ENCODE measurements around the gene CC2D2A. TPM values are rescaled to one million over a fixed set of nuclear protein-coding genes. Genes with fewer than 3 reads are reported as not detected.

The CC2D2A gene
- total and polyA plus RNA-seq, 8 donors, result 5.7 to 32.7 (median 14.5) TPM

DNA sequence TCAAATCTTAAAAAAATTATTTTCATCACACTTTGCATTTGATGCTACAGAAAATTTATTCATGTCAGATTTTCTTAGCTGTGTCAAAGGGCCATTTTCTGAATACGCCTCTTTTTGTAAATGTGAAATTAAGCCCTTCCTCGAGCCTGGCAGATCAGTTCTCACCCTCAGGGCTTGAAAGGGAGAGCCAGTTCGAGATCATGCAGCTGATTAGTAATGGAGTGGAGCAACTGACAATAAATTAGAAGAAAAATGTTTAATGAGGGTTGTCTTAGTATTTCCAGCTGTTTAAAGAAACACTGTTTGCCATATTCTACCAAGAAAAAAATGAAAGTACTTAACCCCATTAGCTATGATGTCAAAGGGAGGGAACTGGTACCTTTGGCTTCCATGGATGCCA, 28.7 kb downstream of the CC2D2A start:
- intact Hi-C loops (cut with DNase I; ENCODE audit: low total_unique reads), result no loop called here
- 70 to 82% (median 79%) methylated on average over 3 of the region's 3 CpGs for WGBS, 5 donors

GRCh38 chr4:15500701-15501100, 31.0 kb downstream of the CC2D2A start:
- H3K9me3 ChIP-seq, result peaks cover 0 to 5% (median 5%) of the 10 kb centered on the region in 4 donors
- intact Hi-C loops (cut with DNase I; ENCODE audit: low total_unique reads), result no loop called here
- WGBS, 5 donors, result 81 to 93% (median 88%) methylated on average over 7 of the region's 7 CpGs

More for the DNA sequence above, 28.7 kb downstream of the CC2D2A start:
- no peak for DNase-seq
- H3K9me3 ChIP-seq, result peaks cover 0 to 5% (median 5%) of the 10 kb centered on the region in 4 donors
- H3K36me3 ChIP-seq, result peaks cover 0 to 20% (median 16%) of the 10 kb centered on the region in 4 donors
- no peaks in the 10 kb centered on the region for H3K27me3 ChIP-seq
- no peak overlapping the region for H3K4me3 ChIP-seq
- H3K27ac ChIP-seq, result no peak overlapping the region
- H3K4me1 ChIP-seq, result no peaks in the 10 kb centered on the region
- TF ChIP-seq POLR2AphosphoS5 (IDR thresholded peaks at IDR 0.05) (no peak), POLR2A (IDR thresholded peaks at IDR 0.05) (no peak), CTCF (IDR thresholded peaks at IDR 0.05) (no peak), EP300 (IDR thresholded peaks at IDR 0.05) (no peak)

DNA sequence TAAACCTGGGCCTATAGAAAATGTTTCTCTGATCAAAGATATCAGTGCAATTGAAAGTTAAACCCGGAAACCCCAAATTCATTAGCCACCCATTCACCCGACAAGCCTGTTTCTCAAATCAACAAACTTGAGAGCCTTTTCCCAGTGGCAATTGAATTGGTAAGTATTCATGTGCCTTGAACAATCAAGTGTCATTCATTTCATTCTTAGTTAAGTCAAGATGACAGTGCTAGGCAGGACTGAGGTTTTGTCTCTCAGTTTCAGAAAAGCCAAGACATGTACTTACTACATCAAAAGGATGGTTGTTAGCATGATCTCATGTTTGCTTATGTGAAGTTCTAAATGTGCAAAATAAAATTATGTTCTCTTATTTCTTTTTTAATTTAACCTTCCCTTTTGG, 32.3 kb downstream of the CC2D2A start:
- no peak overlapping the region for H3K27ac ChIP-seq
- peaks cover 0 to 5% (median 3%) of the 10 kb centered on the region in 4 donors for H3K9me3 ChIP-seq
- no peak for DNase-seq
- H3K4me1 ChIP-seq, result no peaks in the 10 kb centered on the region
- H3K36me3 ChIP-seq, result peaks cover 0 to 31% (median 25%) of the 10 kb centered on the region in 4 donors
- WGBS, 5 donors, result 80 to 92% (median 89%) methylated on average over 2 of the region's 2 CpGs
- no peak for TF ChIP-seq CTCF (IDR thresholded peaks at IDR 0.05)
- TF ChIP-seq POLR2A (IDR thresholded peaks at IDR 0.05), result no peak
- no peak for TF ChIP-seq POLR2AphosphoS5 (IDR thresholded peaks at IDR 0.05)
- TF ChIP-seq EP300 (IDR thresholded peaks at IDR 0.05), result no peak
- no peaks in the 10 kb centered on the region for H3K27me3 ChIP-seq
- intact Hi-C loops (cut with DNase I; ENCODE audit: low total_unique reads), result no loop called here
- no peak overlapping the region for H3K4me3 ChIP-seq

More at GRCh38 chr4:15500701-15501100, 31.0 kb downstream of the CC2D2A start:
- Histone ChIP-seq H3K36me3 (peaks cover 0 to 30% (median 26%) of the 10 kb centered on the region in 4 donors), H3K4me1 (no peaks in the 10 kb centered on the region), H3K27me3 (no peaks in the 10 kb centered on the region), H3K27ac (no peak overlapping the region), H3K4me3 (no peak overlapping the region)
- DNase-seq, result no peak
- no peak for TF ChIP-seq CTCF (IDR thresholded peaks at IDR 0.05)
- no peak for TF ChIP-seq EP300 (IDR thresholded peaks at IDR 0.05)
- TF ChIP-seq POLR2AphosphoS5 (IDR thresholded peaks at IDR 0.05), result no peak
- TF ChIP-seq POLR2A (IDR thresholded peaks at IDR 0.05), result no peak

GRCh38 chr4:15502384-15502783, 32.7 kb downstream of the CC2D2A start:
- intact Hi-C loops (cut with DNase I; ENCODE audit: low total_unique reads), result no loop called here
- no peak for DNase-seq
- 93 to 95% (median 94%) methylated on average over 3 of the region's 3 CpGs for WGBS, 5 donors
- TF ChIP-seq EP300 (IDR thresholded peaks at IDR 0.05) (no peak), POLR2A (IDR thresholded peaks at IDR 0.05) (no peak), CTCF (IDR thresholded peaks at IDR 0.05) (no peak), POLR2AphosphoS5 (IDR thresholded peaks at IDR 0.05) (no peak)
- Histone ChIP-seq H3K4me1 (no peaks in the 10 kb centered on the region), H3K27me3 (no peaks in the 10 kb centered on the region), H3K4me3 (no peak overlapping the region), H3K27ac (no peak overlapping the region), H3K9me3 (peaks cover 0 to under 1% (median 0%) of the 10 kb centered on the region in 4 donors), H3K36me3 (peaks cover 0 to 35% (median 26%) of the 10 kb centered on the region in 4 donors)
